GM12891 (cell line): ENCODE results near the gene TAF11L11.
"Not testable (repeated sequence)": the region's sequence is repeated elsewhere in the genome, so short reads cannot be mapped to it uniquely, and the experiment has no call there.

Experiments used
- DNase-seq: peaks from one replicate; pipeline ENCODE4 v3.0.0; 2011; ENCODE audit warnings: low spot score; ENCODE audit not compliant: insufficient read length
- FAIRE-seq: peaks from 2 replicates; lab custom pipeline; 2011; peaks lifted over from hg19 to GRCh38; lab: Jason Lieb, UNC
- PAX5 ChIP-seq: IDR thresholded peaks from 2 replicates; pipeline ENCODE4 v1.6.1; 2011; ENCODE audit warnings: low read length, moderate library complexity, mild to moderate bottlenecking; ENCODE audit not compliant: insufficient read depth, severe bottlenecking
- POU2F2 ChIP-seq: IDR thresholded peaks from 2 replicates; pipeline ENCODE4 v1.6.1; 2011; ENCODE audit warnings: low read depth, mild to moderate bottlenecking, control low read depth, low read length, moderate library complexity
- TAF1 ChIP-seq: IDR thresholded peaks from 2 replicates; pipeline ENCODE4 v1.6.1; 2011; ENCODE audit warnings: low read depth, low read length, control low read depth

Gene TAF11L11

DNA sequence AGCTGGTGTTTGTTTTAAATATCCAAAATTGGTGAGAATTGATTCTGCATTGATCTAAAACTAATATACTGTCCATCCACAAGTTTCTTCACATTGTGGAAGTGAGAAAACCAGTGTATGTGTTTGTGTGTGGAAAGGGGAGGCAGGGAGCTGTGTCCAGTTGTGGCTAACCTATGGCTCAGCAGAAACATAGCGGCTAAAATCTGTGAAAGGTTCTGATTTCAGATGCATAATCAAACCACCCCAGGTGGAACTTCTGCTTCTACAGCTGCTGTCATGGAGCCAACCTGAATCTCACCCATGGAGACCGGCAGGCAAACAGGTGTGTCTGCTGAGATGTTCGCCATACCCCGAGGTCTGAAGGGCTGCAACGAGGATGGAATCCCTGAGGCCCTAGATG lies 30.2 kb downstream of the TAF11L11 start, which contains the start of gene TAF11L14:
TSS of gene TAF11L14 (plus strand) at position 301 of the 400 bp plus-strand sequence.
- DNase-seq (no peak), FAIRE-seq (no peak)
- TF ChIP-seq POU2F2 (no peak), TAF1 (no peak), PAX5 (no peak)

DNA sequence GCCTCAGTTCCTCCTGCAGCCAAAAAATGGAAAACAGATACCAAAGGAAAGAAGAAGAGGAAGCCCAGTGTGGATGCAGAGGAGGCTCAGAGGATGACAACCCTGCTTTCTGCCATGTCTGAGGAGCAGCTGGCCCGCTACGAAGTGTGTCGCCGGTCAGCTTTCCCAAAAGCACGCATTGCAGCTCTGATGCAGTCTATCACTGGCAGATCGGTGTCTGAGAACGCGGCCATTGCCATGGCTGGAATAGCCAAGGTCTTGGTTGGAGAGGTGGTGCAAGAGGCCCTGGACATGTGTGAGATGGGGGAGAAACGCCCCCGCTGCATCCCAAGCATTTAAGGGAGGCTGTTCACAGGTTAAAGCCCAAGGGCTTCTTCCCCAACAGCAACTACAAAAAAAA lies 45.2 kb downstream of the TAF11L11 start:
- DNase-seq, FAIRE-seq: not testable (repeated sequence)

DNA sequence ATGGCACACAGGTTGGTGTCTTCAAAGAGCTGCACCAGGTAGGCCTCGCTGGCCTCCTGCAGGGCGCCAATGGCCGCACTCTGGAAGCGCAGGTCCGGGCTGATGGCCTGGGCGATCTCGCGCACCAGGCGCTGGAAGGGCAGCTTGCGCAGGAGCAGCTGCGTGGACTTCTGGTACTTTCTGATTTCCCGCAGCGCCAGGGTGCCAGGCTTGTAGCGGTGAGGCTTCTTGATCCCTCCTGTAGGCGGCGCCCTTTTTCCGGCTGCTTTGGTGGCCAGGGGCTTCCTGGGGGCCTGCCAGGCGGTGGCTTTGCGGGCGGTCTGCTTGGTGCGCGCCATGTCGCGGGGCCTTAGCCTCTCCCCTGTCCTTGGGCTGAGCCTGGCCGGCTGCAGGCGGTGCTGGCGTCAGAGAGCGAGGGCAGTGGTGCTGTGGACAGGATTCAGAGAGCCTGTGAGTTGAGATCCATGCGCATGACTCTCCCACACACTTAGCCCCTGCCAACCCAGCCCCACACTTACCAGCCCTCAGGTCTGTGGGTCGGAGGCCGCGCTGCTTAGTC lies 51.3 kb downstream of the TAF11L11 start:
- FAIRE-seq, DNase-seq: not testable (repeated sequence)
